KMS-11 (cell line): ENCODE results near the gene SRXN1.

Experiments
- H2AFZ ChIP-seq: fragments of 200-600 bp; sonication (generic); 2 replicates; pipeline ENCODE4 v1.6.1; 2016; ENCODE audit warnings: antibody characterized with exemption, mixed run types, low read depth
- H3K27ac ChIP-seq: fragments of 200-600 bp; sonication (generic); 2 replicates; pipeline ENCODE4 v1.6.1; 2016; ENCODE audit warnings: mild to moderate bottlenecking, mixed run types
- H3K27me3 ChIP-seq: fragments of 200-600 bp; sonication (generic); 2 replicates; pipeline ENCODE4 v1.6.1; 2017; ENCODE audit warnings: mild to moderate bottlenecking, low read depth, mixed run types, moderate library complexity; ENCODE audit not compliant: insufficient read depth
- H3K36me3 ChIP-seq: fragments of 200-600 bp; sonication (generic); 2 replicates; pipeline ENCODE4 v1.6.1; 2017; ENCODE audit warnings: mild to moderate bottlenecking, mixed run types; ENCODE audit not compliant: insufficient read depth
- H3K4me1 ChIP-seq: fragments of 200-600 bp; sonication (generic); 2 replicates; pipeline ENCODE4 v1.6.1; 2016; ENCODE audit warnings: mild to moderate bottlenecking, low read depth, mixed run types; ENCODE audit not compliant: poor library complexity, severe bottlenecking
- H3K4me2 ChIP-seq: fragments of 200-600 bp; sonication (generic); 2 replicates; pipeline ENCODE4 v1.7.0; 2016; ENCODE audit warnings: mild to moderate bottlenecking, mixed run types
- H3K4me3 ChIP-seq: fragments of 200-600 bp; sonication (generic); IDR thresholded peaks from 2 replicates; pipeline ENCODE4 v1.6.1; 2017; ENCODE audit warnings: low read depth, low read length, mixed read lengths; ENCODE audit not compliant: insufficient read depth
- H3K79me2 ChIP-seq: fragments of 200-600 bp; sonication (generic); 2 replicates; pipeline ENCODE4 v1.6.1; 2016; ENCODE audit warnings: low read depth, mixed run types; ENCODE audit not compliant: insufficient read depth
- H3K9ac ChIP-seq: fragments of 200-600 bp; sonication (generic); 2 replicates; pipeline ENCODE4 v1.6.1; 2016; ENCODE audit warnings: mild to moderate bottlenecking, mixed run types
- H4K20me1 ChIP-seq: fragments of 200-600 bp; sonication (generic); 2 replicates; pipeline ENCODE4 v1.6.1; 2016; ENCODE audit warnings: mild to moderate bottlenecking, mixed run types; ENCODE audit not compliant: insufficient read depth
- CTCF ChIP-seq: fragments of 200-600 bp; sonication (generic); conservative IDR thresholded peaks from 2 replicates; pipeline ENCODE4 v1.6.1; 2017; ENCODE audit warnings: low read depth, mild to moderate bottlenecking, antibody characterized with exemption, low read length, moderate library complexity, mixed read lengths

SRXN1 gene

GRCh38 chr20:603116-603640 lies 49.8 kb downstream of the SRXN1 start:
- H3K27me3 ChIP-seq: no peaks in the 10 kb centered on the region
- H3K9ac ChIP-seq: no peak overlapping the region
- H3K4me1 ChIP-seq: no peaks in the 10 kb centered on the region
- TF ChIP-seq CTCF: no peak
- H4K20me1 ChIP-seq: no peaks in the 10 kb centered on the region
- H2AFZ ChIP-seq: no peak overlapping the region
- H3K36me3 ChIP-seq: no peaks in the 10 kb centered on the region
- no peak overlapping the region for H3K27ac ChIP-seq
- H3K4me3 ChIP-seq: no peak overlapping the region
- H3K79me2 ChIP-seq: no peaks in the 10 kb centered on the region
- no peak overlapping the region for H3K4me2 ChIP-seq

- no peaks in the 10 kb centered on the region for H3K79me2 ChIP-seq
- H4K20me1 ChIP-seq: no peaks in the 10 kb centered on the region
- no peak for TF ChIP-seq CTCF
- H3K9ac ChIP-seq: no peak overlapping the region
- no peak overlapping the region for H3K4me3 ChIP-seq
- H3K4me1 ChIP-seq: no peaks in the 10 kb centered on the region
- no peaks in the 10 kb centered on the region for H3K36me3 ChIP-seq
- no peak overlapping the region for H2AFZ ChIP-seq
- H3K4me2 ChIP-seq: no peak overlapping the region
- no peak overlapping the region for H3K27ac ChIP-seq
- H3K27me3 ChIP-seq: no peaks in the 10 kb centered on the region
These were observed 50.7 kb downstream of the SRXN1 start for GRCh38 chr20:602111-602970.

- Histone ChIP-seq H4K20me1 (no peaks in the 10 kb centered on the region), H3K36me3 (no peaks in the 10 kb centered on the region), H3K4me2 (no peak overlapping the region), H3K4me1 (no peaks in the 10 kb centered on the region), H2AFZ (no peak overlapping the region), H3K4me3 (no peak overlapping the region), H3K79me2 (no peaks in the 10 kb centered on the region), H3K27me3 (no peaks in the 10 kb centered on the region), H3K27ac (no peak overlapping the region), H3K9ac (no peak overlapping the region)
- no peak for TF ChIP-seq CTCF
These were observed 52.3 kb downstream of the SRXN1 start for GRCh38 chr20:600736-601135.

- H3K36me3 ChIP-seq: no peaks in the 10 kb centered on the region
- no peak overlapping the region for H3K4me3 ChIP-seq
- H3K9ac ChIP-seq: no peak overlapping the region
- H3K4me2 ChIP-seq: no peak overlapping the region
- H3K27ac ChIP-seq: no peak overlapping the region
- TF ChIP-seq CTCF: no peak
- H4K20me1 ChIP-seq: no peaks in the 10 kb centered on the region
- H3K4me1 ChIP-seq: no peaks in the 10 kb centered on the region
- H3K79me2 ChIP-seq: no peaks in the 10 kb centered on the region
- no peaks in the 10 kb centered on the region for H3K27me3 ChIP-seq
- no peak overlapping the region for H2AFZ ChIP-seq
These were observed 52.9 kb downstream of the SRXN1 start for GRCh38 chr20:600141-600540.
